Muscle layer of duodenum (tissue), 2 donors: ENCODE data around the gene FAM227A.

ENCODE experiments used
- H3K27ac ChIP-seq: one replicate; pipeline ENCODE4 v1.7.0; 2013; ENCODE audit warnings: mild to moderate bottlenecking, low read length
- H3K27me3 ChIP-seq: one replicate; pipeline ENCODE4 v1.7.0; 2013; ENCODE audit warnings: low read depth, mild to moderate bottlenecking, control low read depth, low read length
- H3K36me3 ChIP-seq, 2 donors: one replicate each; pipeline ENCODE4 v1.7.0; 2013; ENCODE audit warnings: low read length in 2 of 2, control low read depth in 1 of 2, mild to moderate bottlenecking in 1 of 2; ENCODE audit not compliant: insufficient read depth in 2 of 2, control insufficient read depth in 1 of 2
- H3K4me1 ChIP-seq, 2 donors: one replicate each; pipeline ENCODE4 v1.7.0; 2013; ENCODE audit warnings: low read length in 2 of 2, mild to moderate bottlenecking in 2 of 2, control low read depth in 1 of 2, moderate library complexity in 1 of 2; ENCODE audit not compliant: insufficient read depth in 2 of 2, control insufficient read depth in 1 of 2
- H3K4me3 ChIP-seq, 2 donors: one replicate each; pipeline ENCODE4 v1.7.0; 2013; ENCODE audit warnings: low read length in 2 of 2, low read depth in 1 of 2, mild to moderate bottlenecking in 1 of 2
- H3K9me3 ChIP-seq, 2 donors: one replicate each; pipeline ENCODE4 v1.7.0; 2013; ENCODE audit warnings: low read length in 2 of 2, control low read depth in 1 of 2, mild to moderate bottlenecking in 1 of 2; ENCODE audit not compliant: control insufficient read depth in 1 of 2
- donor health status: healthy.

FAM227A gene

DNA sequence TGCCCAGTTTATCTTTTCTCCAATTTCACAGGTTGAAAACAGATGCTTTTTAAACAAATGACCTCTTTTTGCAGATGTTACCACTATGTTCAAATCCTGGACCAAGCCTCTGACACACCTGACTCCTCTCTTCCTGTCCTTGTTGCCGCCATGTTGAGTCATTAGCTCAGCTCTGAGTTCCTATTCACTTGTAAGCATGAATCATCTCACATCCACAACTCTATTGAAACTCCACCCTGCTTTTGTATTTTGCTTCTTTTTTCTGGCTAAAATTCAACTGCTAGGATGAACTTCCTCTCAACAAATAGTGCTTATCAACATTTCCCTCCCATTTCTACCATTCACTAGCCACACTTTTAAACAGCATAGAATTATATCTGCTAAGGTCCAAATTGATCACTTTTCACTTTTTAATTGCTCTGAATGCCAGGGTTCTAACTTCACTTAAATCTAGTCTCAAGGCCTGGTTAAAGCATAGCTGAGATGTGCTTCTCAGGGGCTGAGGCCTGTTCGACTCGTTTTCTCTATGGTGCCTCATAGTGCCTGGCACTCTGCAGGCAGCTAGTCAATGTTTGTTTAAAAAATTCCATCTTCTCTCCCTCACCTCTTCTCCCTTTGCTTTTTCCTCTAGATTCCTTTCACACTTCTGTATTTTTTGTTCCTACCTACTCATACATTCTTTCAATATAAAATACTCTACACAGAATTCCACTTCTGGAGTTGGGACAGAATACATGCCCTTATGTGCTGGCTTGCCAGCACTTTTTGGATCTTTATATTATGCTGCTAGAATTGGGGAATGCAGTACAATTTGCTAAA lies 40.6 kb upstream of the FAM227A start:
- Histone ChIP-seq H3K27ac (peak overlapping the region; percentile 70), H3K4me1 (peaks cover 19 to 34% of the 10 kb centered on the region in 2 donors), H3K9me3 (no peaks in the 10 kb centered on the region), H3K27me3 (no peaks in the 10 kb centered on the region), H3K4me3 (peak overlapping the region in 1 of 2 donors; percentile 4), H3K36me3 (peaks cover 0 to 9% of the 10 kb centered on the region in 2 donors)

GRCh38 chr22:38694940-38695339 lies 38.7 kb upstream of the FAM227A start:
- H3K4me3 ChIP-seq: no peak overlapping the region
- peaks cover 5 to 14% of the 10 kb centered on the region in 2 donors for H3K36me3 ChIP-seq
- no peak overlapping the region for H3K27ac ChIP-seq
- H3K4me1 ChIP-seq: peaks cover 14 to 34% of the 10 kb centered on the region in 2 donors
- H3K9me3 ChIP-seq: no peaks in the 10 kb centered on the region
- no peaks in the 10 kb centered on the region for H3K27me3 ChIP-seq

DNA sequence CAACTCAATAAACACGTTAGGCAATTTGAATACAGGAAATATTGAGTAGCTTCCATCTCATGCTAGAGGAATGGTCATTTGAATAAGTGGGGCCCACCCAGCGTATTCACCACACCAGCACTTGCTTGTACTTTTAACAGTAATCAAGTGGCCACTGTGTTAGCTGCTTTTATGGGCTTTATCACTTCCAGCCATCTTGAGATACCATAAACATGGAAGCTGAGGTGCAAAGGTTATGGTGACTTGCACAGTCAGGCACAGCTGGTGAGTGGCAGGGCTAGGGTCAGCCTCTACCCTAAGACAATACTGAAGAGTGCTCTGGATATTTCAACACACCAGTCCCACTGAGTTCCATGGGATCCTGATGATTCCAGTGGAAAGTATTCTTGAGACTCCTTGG lies 37.9 kb upstream of the FAM227A start:
- peaks cover 12 to 17% of the 10 kb centered on the region in 2 donors for H3K36me3 ChIP-seq
- H3K9me3 ChIP-seq: no peaks in the 10 kb centered on the region
- H3K27me3 ChIP-seq: no peaks in the 10 kb centered on the region
- peaks cover 14 to 30% of the 10 kb centered on the region in 2 donors for H3K4me1 ChIP-seq
- peak overlapping the region; percentile 70 for H3K27ac ChIP-seq
- peak overlapping the region in 1 of 2 donors; percentile 22 for H3K4me3 ChIP-seq

GRCh38 chr22:38689651-38690050 lies 33.5 kb upstream of the FAM227A start:
- H3K4me1 ChIP-seq: no peaks in the 10 kb centered on the region
- H3K27ac ChIP-seq: no peak overlapping the region
- H3K4me3 ChIP-seq: no peak overlapping the region
- peaks cover 54 to 56% of the 10 kb centered on the region in 2 donors for H3K36me3 ChIP-seq
- H3K27me3 ChIP-seq: no peaks in the 10 kb centered on the region
- no peaks in the 10 kb centered on the region for H3K9me3 ChIP-seq

GRCh38 chr22:38685761-38686160 lies 29.6 kb upstream of the FAM227A start:
- peaks cover 47 to 65% of the 10 kb centered on the region in 2 donors for H3K36me3 ChIP-seq

GRCh38 chr22:38684895-38685294 lies 28.7 kb upstream of the FAM227A start:
- Histone ChIP-seq H3K27ac (no peak overlapping the region), H3K9me3 (no peaks in the 10 kb centered on the region), H3K27me3 (no peaks in the 10 kb centered on the region), H3K4me3 (no peak overlapping the region), H3K36me3 (peaks cover 47 to 64% of the 10 kb centered on the region in 2 donors), H3K4me1 (peaks cover 4 to 9% of the 10 kb centered on the region in 2 donors)

More at GRCh38 chr22:38685761-38686160, 29.6 kb upstream of the FAM227A start:
- H3K9me3 ChIP-seq: no peaks in the 10 kb centered on the region
- no peak overlapping the region for H3K27ac ChIP-seq
- H3K4me1 ChIP-seq: peaks cover 4 to 9% of the 10 kb centered on the region in 2 donors
- H3K27me3 ChIP-seq: no peaks in the 10 kb centered on the region
- H3K4me3 ChIP-seq: no peak overlapping the region

DNA sequence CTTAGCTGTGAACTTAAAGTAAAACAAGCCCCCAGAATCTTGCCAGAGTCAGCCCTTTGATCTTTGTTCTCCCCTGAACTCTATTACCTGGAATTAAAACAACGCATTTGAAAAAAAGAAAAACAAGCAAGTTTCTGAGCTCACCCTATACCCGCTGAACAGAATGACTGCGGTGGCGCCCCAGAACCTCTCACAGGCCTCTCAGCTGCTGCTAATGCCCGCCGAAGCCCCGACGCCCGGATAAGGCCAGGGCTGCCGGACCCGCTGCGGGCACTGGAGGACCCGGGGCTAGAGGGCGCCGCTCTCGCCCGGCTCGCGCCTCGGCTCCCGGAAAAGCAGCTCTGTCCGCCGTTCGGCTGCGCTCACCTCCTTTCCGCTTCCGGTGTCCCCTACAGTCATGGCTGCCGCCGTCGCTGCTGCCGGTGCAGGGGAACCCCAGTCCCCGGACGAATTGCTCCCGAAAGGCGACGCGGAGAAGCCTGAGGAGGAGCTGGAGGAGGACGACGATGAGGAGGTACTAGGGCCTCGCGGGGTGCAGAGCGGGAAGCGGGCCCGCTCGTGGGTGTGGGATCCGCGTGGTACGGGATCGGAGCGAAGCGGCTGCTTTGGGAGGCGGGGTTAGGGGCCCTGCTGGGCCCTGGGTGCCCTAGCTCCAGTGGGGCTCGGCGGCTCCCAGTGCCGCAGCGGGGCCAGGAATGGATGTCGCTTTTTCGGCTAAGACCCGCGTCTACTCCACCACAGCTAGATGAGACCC lies 25.6 kb upstream of the FAM227A start, which contains the start of gene TOMM22:
TSS of gene TOMM22 (plus strand) at position 376 of the 754 bp plus-strand sequence. CDS start at position 398, 22 bp downstream.
- peaks cover 23 to 34% of the 10 kb centered on the region in 2 donors for H3K36me3 ChIP-seq
- no peaks in the 10 kb centered on the region for H3K27me3 ChIP-seq
- H3K27ac ChIP-seq: peak within 1 kb of the TSS; percentile 80
- peaks cover 4 to 9% of the 10 kb centered on the region in 2 donors for H3K4me1 ChIP-seq
- peak within 1 kb of the TSS; percentile 94 to 100 for H3K4me3 ChIP-seq
- H3K9me3 ChIP-seq: no peaks in the 10 kb centered on the region

DNA sequence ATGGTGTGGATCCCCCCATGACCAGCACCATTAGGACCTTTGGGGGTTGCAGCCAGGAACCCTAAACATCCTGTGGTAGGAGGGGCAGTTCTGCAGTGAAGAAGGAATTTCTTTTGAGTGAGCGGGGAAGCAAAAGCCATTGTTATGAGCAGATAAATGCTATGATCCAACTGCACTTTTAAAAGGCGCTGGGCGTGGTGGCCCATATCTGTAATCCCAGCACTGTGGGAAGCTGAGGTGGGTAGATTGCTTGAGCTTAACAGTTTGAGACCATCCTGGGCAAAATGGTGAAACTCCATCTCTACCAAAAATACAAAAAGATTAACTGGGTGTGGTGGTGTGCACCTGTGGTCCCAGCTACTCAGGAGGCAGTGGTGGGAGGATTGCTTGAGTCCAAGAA lies 19.6 kb upstream of the FAM227A start:
- Histone ChIP-seq H3K27me3 (no peaks in the 10 kb centered on the region), H3K4me1 (no peaks in the 10 kb centered on the region), H3K36me3 (peaks cover 12 to 24% of the 10 kb centered on the region in 2 donors), H3K27ac (no peak overlapping the region), H3K4me3 (no peak overlapping the region), H3K9me3 (no peaks in the 10 kb centered on the region)

GRCh38 chr22:38674888-38675287 lies 18.7 kb upstream of the FAM227A start:
- H3K27ac ChIP-seq: no peak overlapping the region
- H3K9me3 ChIP-seq: no peaks in the 10 kb centered on the region
- H3K4me1 ChIP-seq: no peaks in the 10 kb centered on the region
- no peaks in the 10 kb centered on the region for H3K27me3 ChIP-seq
- peaks cover 16 to 26% of the 10 kb centered on the region in 2 donors for H3K36me3 ChIP-seq
- H3K4me3 ChIP-seq: no peak overlapping the region

GRCh38 chr22:38657045-38657909 lies 1.1 kb upstream of the FAM227A start:
- peak overlapping the region; percentile 72 to 96 for H3K4me3 ChIP-seq
- H3K27me3 ChIP-seq: no peaks in the 10 kb centered on the region

More at GRCh38 chr22:38657045-38657909, 1.1 kb upstream of the FAM227A start:
- H3K9me3 ChIP-seq: no peaks in the 10 kb centered on the region
- peak overlapping the region; percentile 96 for H3K27ac ChIP-seq
- peaks cover 0 to 5% of the 10 kb centered on the region in 2 donors for H3K36me3 ChIP-seq
- H3K4me1 ChIP-seq: peaks cover 6 to 14% of the 10 kb centered on the region in 2 donors
